ENCODE data around the gene DEGS1. TPM values are rescaled to one million over a fixed set of nuclear protein-coding genes. Genes with fewer than 3 reads are reported as not detected.

The DEGS1 gene
- total and polyA plus RNA-seq, 10 of the 15 experiments (the other 5 are each of a cell fraction or from before 2014, with no cell fraction given): 16.5 to 133 (median 46.0) TPM

GRCh38 chr1:224170343-224170742, 12.7 kb upstream of the DEGS1 start:
- WGBS (ENCODE audit: insufficient coverage, insufficient replicate concordance, low lambda C conversion rate, missing lambda C conversion rate): 93% methylated on average over 4 of the region's 4 CpGs
- no peak overlapping the region for H3K9ac ChIP-seq (ENCODE audit: control insufficient read depth, insufficient read depth, low read length)
- no peak; the same call in 2 of the 3 replicates for ATAC-seq
- ChIA-PET CTCF (interaction anchor here (0.6 to 2.1 kb wide), 4 partner anchors 9 to 97 kb away, joined by 3 to 13 read pairs (median 4); no protein-coding TSS in a partner anchor), SMC1A (ENCODE audit: uncharacterized antibody, unreplicated experiment) (interaction anchor here (2.4 to 2.6 kb wide), 2 partner anchors 9 to 12 kb away, joined by 14 read pairs; partner anchors contain the start of gene DEGS1), POLR2A (no interaction called here), RAD21 (ENCODE audit: unreplicated experiment) (no interaction called here)
- TF ChIP-seq RB1 (IDR thresholded peaks at IDR 0.05; ENCODE audit: borderline replicate concordance) (no peak), TBL1XR1 (IDR thresholded peaks at IDR 0.05; ENCODE audit: low read depth, low read length) (no peak), RCOR1 (conservative IDR thresholded peaks at IDR 0.05; ENCODE audit: low read depth, low read length) (no peak), CBX5 (IDR thresholded peaks at IDR 0.05; ENCODE audit: low read depth) (no peak), TCF7 (IDR thresholded peaks at IDR 0.05; ENCODE audit: borderline replicate concordance) (no peak), CHD1 (IDR thresholded peaks at IDR 0.05; ENCODE audit: low read depth, low read length) (no peak), E4F1 (IDR thresholded peaks at IDR 0.05; ENCODE audit: borderline replicate concordance, partially characterized antibody) (no peak), SP1 (IDR thresholded peaks at IDR 0.05; ENCODE audit: low read depth, low read length) (no peak), ZBTB4 (CRISPR knock-in tag; IDR thresholded peaks at IDR 0.05) (no peak), ESRRA (IDR thresholded peaks at IDR 0.05; ENCODE audit: low read length) (no peak), POLR2AphosphoS5 (IDR thresholded peaks at IDR 0.05; ENCODE audit: low read length) (no peak), SMAD1 (IDR thresholded peaks at IDR 0.05; ENCODE audit: low read depth, partially characterized antibody) (no peak), SIN3A (IDR thresholded peaks at IDR 0.05; ENCODE audit: low read depth, low read length) (no peak), IRF3 (IDR thresholded peaks at IDR 0.05) (no peak), ZZZ3 (IDR thresholded peaks at IDR 0.05; ENCODE audit: control insufficient read depth, insufficient read length, low read depth) (no peak), RUNX3 (IDR thresholded peaks at IDR 0.05; ENCODE audit: low read length) (no peak), TARDBP (IDR thresholded peaks at IDR 0.05; ENCODE audit: borderline replicate concordance) (no peak)
- no peak overlapping the region for H3K27ac ChIP-seq (ENCODE audit: control insufficient read depth, insufficient read depth)
- no peaks in the 10 kb centered on the region for H4K20me1 ChIP-seq (ENCODE audit: control insufficient read depth, insufficient read depth)
- intact Hi-C loops (cut with micrococcal nuclease; ENCODE audit: unreplicated experiment) (no loop called here), in situ Hi-C loops (cut with MboI) (no loop called here)
- H3K4me2 ChIP-seq (ENCODE audit: control insufficient read depth, insufficient read depth): no peak overlapping the region
- no peaks in the 10 kb centered on the region for H3K79me2 ChIP-seq (ENCODE audit: control insufficient read depth, insufficient read depth, low read length)
- no peak for FAIRE-seq
- no peaks in the 10 kb centered on the region for H3K36me3 ChIP-seq (ENCODE audit: control insufficient read depth in 2 of 2, insufficient read depth in 2 of 2, low read length in 1 of 2)
- H2AFZ ChIP-seq (ENCODE audit: control insufficient read depth, low read depth, low read length): no peak overlapping the region
- no TSS peak for BruUV-seq (replicated peaks)
- peaks cover 3% of the 10 kb centered on the region; the same call in 2 of the 3 replicates for H3K9me3 ChIP-seq (replicated peaks; ENCODE audit: control insufficient read depth, insufficient read depth, low read length)
- H3K27me3 ChIP-seq (replicated peaks in 1 of 2; ENCODE audit: control insufficient read depth in 2 of 2, insufficient read depth in 2 of 2, low read length in 1 of 2): no peaks in the 10 kb centered on the region
- no peak for DNase-seq (ENCODE audit: low read depth, low spot score)
- no peak overlapping the region for H3K4me3 ChIP-seq
- H3K4me1 ChIP-seq (ENCODE audit: control insufficient read depth, insufficient read depth, low read length): peaks cover 13% of the 10 kb centered on the region
